Lower leg skin (tissue), 3 donors: ENCODE results near the gene OSM.
"Not testable (repeated sequence)": the region's sequence is repeated elsewhere in the genome, so short reads cannot be mapped to it uniquely, and the experiment has no call there.

Experiments used
- CTCF ChIP-seq, 3 donors: fragments of 450-650 bp; IDR thresholded peaks; one replicate each; pipeline ENCODE4 v1.5.1; 2016; ENCODE audit warnings: antibody characterized with exemption in 3 of 3, mild to moderate bottlenecking in 3 of 3, moderate library complexity in 2 of 3
- POLR2A ChIP-seq, 2 donors: fragments of 450-650 bp; IDR thresholded peaks; one replicate each; pipeline ENCODE4 v1.6.1; 2016 to 2017; ENCODE audit warnings: antibody characterized with exemption in 2 of 2, mild to moderate bottlenecking in 1 of 2, moderate library complexity in 1 of 2

DNA sequence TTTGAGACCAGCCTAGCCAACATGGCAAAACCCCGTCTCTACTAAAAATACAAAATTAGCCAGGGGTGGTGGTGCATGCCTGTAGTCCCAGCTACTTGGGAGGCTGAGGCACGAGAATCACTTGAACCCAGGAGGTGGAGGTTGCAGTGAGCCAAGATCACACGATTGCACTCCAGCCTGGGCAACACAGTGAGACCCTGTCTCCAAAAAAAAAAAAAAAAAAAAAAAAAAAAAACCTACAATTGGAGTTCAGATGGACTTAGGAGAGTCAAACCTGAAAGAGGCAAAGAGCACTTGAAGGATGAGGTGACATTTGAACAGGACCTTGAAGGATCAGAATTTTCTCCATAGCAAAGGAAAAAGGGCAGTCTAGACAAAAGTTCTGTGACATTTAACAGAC is 32.3 kb downstream of the OSM start:
- not testable (repeated sequence) for TF ChIP-seq CTCF, POLR2A (IDR thresholded peaks at IDR 0.05)
